Cortex of kidney (tissue), 1 donor: ENCODE data around the gene SETSIP.
"Not testable (repeated sequence)": the region's sequence is repeated elsewhere in the genome, so short reads cannot be mapped to it uniquely, and the experiment has no call there.

Source experiments
- DNase-seq: peaks from one replicate; lab custom pipeline; 2025; lab: John Stamatoyannopoulos, UW

The SETSIP gene, protein sequence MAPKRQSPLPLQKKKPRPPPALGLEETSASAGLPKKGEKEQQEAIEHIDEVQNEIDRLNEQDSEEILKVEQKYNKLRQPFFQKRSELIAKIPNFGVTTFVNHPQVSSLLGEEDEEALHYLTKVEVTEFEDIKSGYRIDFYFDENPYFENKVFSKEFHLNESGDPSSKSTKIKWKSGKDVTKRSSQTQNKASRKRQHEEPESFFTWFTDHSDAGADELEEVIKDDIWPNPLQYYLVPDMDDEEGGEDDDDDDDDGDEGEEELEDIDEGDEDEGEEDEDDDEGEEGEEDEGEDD

DNA sequence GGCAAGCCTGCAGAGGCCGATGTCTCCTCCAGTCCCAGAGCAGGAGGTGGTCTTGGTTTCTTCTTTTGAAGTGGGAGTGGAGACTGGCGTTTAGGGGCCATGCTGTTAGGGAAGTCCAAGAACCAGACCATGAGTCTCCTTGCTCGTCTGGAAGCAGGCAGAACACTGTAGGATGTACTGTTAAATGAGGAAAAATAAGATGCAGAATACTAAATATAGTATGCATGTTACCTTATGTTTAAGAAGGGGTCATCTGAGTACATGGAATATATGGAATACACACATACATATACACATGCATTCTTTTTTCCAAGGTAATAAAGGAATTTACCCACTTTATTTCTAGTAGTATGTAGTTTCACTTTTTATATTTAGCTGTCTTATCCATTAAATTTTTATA, at the start of gene SETSIP:
SETSIP (minus strand) TSS at position 101 of the 400 bp plus-strand sequence; CDS start at position 101, 0 bp downstream.
- DNase-seq: no peak

DNA sequence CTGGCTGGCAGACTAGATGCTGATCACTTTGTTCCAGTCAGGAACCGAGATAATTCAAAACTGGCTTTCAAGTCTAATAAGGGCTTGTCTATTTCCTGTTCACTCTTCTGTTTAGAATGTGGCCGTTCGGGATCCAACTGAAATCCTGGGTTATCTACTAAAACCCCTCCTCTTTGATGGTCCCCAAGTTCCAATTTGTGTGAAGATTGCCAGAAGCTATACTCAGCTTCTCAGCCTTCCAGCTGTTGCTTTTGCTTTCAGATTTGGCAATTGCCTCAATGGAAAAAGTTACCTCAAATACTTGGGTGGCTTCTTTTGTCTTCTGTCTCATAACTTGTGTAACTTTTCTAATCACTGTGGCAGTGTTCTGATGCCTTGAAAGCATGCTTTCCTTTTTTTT, 48.7 kb upstream of the SETSIP start:
- no peak for DNase-seq

DNA sequence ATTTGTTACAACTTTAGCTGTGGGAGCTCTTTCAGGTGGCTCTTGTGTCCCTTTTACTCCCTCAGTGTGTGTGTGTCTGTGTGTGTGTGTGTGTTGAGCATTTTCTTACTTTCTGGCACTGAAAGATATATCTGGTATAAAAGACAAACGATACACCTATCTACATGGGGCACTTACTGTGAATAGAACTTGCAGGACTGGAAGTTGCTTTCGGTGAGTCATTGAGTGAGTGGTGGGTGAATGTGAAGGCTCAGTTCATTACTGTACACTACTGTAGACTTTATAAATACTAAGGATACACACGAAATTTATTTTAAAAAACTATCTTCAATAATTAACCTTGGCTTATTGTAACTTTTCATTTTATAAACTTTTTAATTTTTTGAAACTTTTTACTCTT, 43.6 kb upstream of the SETSIP start:
- DNase-seq: no peak

DNA sequence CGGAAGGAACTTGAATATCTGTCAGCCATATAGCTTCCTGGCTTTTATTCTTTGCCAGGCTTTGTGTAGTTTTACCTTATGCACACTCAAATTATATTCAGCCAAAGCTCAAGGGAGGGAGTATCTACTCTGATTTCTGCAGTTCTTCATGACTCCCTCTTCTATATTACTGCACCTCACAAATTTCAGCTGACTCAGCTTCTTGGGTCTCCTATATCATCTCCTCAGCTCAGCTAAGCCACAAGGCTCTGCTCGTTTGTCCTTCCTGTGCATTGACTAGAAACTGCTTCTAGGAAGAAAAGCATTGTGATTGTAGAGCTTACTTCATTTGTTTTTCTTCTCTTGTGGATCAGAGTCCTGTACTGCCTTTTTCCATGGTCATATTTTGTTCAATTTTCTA, 42.3 kb upstream of the SETSIP start:
- no peak for DNase-seq

DNA sequence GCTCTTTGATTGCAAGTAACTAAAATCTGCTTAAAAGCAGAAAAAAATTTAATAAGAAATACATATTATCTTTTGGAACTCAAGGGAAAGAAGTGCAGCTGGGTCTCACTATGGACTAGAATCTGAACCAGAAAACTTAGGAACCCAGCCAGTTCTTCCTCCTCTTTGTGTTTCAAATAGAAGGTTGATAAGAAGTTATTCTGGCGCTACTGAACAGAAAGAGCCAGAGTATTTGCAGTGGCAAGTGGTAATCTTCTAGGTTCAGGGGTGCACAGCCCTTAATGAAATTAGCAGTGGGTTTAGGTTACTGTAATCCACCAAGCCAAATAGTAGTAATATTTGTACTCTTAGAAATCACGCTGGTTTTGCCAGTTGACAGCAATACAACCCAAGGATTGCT, 33.4 kb upstream of the SETSIP start:
- no peak for DNase-seq

DNA sequence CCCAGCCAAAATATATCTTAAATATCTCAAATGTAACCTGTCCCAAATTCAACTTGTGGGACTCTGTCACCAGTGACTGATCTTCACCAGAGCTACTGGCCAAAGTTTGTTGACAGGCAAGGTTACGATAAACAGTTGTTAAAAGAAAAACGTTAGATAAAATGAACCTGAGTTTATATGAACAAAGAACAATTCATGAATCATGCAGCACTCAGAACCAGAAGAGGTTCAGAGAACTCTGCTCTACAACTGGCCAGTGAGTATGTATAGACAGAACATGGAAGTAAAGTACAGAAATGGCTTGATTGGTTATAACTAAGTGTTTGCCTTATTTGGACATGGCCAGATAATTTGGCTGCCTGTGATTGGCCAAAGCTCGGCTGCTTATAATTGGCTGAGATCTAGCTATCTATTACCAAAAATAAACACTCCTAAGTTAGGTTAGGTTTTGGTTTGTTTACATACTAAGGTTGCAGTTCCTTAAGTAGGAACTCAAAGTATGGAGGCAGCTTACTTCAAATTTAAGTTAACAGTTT, 30.4 kb upstream of the SETSIP start:
- DNase-seq: no peak

DNA sequence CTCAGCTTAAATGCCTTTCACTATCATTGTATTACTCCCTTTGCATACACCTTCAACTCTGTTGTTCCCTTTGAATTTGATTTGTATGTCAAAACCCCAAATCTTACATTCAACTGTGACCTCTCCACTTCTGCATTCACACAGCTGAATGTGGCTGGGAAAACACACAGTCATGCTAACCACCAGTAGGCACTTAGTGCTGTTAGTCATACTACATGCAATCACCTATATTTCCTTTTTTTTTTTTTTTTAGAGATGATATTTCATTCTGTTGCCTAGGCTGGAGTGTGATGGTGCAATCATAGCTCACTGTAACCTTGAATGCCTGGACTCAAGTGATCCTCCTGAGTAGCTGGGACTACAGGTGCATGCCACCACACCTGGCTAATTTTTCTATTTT, 21.1 kb upstream of the SETSIP start:
- DNase-seq: no peak

DNA sequence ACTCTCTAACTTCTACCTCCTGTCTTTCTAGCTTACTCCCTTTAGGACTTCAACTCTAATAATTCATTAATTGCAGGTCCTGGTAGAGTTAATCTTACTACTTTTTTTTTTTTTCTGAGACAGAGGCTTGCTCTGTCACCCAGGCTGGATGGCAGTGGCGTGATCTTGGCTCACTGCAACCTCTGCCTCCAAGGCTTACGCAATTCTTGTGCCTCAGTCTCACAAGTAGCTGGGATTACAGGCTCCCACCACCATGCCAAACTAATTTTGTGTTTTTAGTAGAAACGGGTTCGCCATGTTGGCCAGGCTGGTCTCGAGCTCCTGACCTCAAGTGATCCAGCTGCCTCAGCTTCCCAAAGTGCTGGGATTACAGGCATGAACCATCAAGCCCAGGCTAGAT, 20.7 kb upstream of the SETSIP start:
- no peak for DNase-seq

DNA sequence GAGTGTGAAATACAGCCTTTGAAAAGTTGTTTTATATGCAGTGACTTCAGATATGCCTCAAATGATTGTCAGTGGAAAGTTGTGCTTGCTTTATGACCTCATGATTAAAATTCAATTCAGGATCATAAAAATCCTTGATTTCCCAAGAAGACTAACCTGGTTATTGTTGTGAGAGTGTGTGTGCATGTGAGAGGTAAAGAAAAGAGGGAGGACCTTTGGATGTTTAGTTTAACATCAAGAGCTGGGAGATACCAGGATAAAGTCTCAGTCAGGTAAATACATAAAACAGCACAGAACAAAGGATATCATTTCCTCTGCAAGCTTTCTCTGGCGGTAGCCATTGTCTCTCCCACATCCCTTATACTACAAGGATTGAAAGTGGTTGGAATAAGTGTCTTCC, 19.4 kb upstream of the SETSIP start:
- DNase-seq: no peak

DNA sequence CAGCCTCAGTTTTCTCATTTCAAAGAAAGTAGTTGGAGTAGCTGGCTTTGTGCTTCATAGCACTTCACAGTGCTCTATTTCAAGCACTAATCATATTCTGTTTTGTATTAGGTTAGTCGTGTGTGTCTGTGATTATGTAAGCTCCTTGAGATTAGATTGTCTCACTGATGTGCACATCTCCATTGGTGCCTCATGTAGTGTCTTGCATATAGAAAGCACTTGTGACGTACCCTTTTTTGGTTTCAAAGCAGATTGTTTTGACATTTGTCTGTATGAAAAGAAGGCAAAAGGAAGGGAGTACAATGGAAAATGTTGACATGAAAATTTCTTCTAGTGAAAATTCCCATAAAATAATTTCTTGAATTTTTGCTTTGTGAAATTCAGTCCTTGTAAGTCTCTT, 18.9 kb upstream of the SETSIP start:
- DNase-seq: no peak

DNA sequence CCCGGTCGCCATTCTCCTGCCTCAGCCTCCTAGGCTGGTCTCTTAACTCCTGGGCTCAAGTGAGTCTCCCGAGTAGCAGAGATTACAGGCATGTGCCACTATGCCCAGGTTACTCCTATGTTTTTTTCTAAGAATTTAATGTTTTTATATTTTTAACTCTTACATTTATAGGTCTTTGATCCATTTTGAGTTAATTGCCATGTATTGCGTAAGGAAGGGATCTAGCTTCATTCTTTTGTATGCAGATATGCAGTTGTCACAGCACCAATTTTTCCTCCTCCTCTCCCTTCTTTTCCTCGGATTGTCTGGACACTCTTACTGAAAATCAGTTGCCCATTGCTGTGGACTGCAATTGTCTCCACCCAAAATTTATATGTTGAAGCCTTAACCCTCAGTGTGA, 16.4 kb upstream of the SETSIP start:
- DNase-seq: no peak

DNA sequence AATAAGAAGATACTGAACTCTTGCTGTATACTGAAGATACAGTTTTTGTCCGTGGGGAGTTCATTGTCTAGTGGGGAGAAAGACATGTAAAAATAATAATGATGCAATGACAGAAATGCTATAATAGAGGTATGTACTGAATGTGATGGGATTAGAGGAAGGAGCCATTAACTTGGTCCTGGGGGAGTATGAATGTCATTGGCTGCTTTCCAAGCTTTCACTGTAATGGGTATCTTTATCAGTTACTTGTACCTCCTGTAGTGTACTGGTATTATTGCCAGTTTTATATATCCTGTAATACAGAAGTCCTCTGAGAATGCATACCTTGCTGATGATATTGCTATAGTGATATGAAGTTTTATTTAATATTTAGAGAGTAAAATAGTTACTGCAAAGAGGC, 12.3 kb upstream of the SETSIP start:
- DNase-seq: no peak

DNA sequence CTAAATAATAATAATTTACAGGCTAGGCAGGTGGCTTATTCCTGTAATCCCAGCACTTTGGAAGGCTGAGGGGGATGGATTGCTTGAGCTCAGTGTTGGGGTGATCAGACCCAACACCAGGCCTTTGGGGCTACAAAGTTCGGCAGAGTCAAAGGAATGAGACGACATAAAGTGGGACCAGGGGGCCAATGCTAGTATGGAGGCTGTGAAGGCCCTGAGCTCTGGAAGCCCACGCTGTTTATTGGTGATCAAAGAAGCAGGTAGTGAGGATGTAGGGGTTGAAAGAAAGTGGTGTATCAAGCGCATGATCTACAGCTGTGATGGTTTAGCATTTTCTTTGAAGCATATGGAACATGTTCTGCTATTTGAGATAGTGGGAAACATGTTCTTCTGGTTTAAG, 10.5 kb upstream of the SETSIP start:
- DNase-seq: no peak

DNA sequence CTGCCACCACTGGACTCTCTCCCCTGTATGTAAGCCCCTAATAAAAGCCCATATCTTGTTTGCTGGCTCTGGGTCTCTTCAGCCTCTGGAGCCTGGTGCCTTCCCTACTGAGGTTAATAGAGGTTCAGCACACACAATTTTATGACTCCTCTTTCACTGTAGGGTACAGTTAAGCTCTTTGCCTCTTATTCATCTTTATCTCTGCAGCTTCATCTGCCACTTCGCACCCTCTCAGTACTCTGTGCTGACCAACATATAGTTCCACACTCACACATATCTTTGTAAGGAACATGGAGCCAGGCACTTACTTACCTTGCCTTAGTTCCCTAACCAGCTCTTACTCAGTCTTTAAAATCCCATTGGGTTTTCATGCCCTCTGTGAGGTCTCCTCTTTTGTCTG, 9.4 kb upstream of the SETSIP start:
- DNase-seq: no peak

DNA sequence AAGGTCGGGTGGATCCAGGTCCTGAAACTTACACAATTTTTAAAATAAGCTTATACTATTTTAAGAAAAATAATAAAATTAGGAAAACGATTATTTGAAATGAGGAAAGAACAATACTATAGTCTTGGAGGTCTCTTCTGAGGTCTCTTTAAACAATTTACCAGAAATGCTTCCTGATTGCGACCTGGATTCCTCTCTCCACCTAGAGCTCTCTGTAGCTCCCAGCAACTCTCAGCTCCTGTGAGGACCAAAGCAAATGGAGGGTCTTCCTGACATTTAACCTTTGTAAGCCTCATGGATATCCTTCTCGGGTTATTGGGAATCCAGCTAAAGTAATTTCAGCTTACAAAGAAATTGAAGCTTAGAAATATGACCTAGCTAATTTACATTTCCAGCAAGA, 5.8 kb upstream of the SETSIP start:
- DNase-seq: no peak

DNA sequence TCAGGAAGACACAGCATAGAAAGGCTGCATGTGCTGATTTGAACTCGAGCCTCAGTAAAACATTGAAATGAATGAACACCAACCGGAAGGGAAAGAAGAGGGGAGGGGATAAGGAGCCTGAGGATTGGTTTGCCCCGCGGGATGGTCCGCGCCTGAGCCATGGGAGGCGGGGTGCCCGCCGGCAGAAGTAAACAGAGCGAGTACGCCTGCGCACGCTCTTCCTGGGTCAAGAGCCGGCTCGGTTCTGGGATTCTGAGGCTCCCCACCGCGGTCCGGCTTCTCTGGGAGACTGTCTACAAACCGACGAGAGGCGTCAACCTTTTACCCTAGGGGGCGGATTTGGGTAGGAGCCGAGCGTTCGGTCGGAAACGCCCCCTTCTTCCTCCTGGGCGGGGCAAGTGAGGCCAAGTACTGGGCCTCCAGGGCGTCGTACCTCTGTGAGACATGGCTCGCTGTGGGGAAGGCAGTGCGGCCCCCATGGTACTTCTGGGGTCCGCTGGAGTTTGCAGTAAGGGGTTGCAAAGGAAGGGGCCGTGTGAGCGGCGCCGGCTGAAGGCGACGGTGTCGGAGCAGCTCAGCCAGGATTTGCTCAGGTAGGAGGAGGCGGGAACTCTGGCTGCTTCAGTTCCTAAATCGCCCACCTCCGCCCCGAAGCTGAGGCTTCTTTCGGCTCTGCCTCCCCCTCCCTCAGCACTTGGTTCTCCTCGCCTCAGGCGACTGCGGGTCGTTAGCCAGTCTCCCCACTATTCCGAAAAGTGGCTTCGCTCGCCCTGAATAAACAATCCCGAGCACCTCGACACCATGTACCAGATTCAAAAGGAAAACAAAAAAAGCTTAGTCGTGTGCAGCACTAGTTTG, 5.1 kb upstream of the SETSIP start, which contains the start of gene BTBD8:
BTBD8 (plus strand) TSS at position 218 of the 858 bp plus-strand sequence; CDS start at position 445, 227 bp downstream.
- DNase-seq: no peak

DNA sequence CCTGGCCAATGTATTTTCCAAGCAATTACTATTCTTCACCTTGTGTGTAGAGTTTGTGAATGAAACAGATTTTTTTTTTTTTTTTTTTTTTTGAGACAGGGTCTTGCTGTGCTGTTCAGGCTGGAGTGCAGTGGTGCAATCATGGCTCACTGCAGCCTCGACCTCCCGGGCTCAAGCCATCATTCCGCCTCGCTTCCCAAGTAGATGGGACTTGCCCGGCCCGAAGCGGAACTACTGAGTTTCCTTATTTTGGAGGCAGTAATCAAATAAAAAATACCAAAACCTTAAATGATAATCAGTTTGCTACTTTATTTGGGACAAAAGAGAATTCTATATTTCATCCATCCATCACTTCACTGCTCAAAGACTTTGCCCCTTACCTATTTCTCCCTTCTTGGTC, 4.2 kb upstream of the SETSIP start:
- no peak for DNase-seq

DNA sequence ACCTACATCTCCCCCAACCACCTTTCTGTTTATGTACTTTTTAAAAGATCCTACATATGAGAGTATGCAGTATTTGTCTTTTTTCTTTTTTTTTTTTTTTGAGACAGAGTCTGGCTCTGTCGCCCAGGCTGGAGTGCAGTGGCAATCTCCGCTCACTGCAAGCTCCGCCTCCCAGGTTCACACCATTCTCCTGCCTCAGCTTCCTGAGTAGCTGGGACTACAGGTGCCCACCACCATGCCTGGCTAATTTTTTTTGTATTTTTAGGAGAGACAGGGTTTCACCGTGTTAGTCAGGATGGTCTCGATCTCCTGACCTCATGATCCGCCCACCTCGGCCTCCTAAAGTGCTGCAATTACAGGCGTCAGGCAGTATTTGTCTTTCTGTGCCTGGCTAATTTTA, 2.9 kb upstream of the SETSIP start:
- not testable (repeated sequence) for DNase-seq

DNA sequence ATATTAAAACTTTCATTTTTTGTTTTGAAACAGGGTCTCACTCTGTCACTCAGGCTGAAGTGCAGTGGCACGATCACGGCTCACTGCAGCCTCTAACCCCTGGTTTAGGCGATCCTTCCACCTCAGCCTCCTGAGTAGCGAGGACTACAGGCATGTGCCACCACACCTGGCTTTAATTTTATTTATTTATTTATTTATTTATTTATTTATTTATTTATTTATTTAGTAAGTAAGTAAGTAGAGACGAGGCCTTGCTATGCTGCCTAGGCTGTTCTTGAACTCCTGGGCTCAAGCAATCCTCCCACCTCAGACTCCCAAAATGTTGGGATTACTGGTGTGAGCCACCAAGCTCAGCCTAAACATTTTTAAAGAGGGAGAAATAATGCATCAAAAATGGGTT, 1.2 kb upstream of the SETSIP start:
- no peak for DNase-seq

DNA sequence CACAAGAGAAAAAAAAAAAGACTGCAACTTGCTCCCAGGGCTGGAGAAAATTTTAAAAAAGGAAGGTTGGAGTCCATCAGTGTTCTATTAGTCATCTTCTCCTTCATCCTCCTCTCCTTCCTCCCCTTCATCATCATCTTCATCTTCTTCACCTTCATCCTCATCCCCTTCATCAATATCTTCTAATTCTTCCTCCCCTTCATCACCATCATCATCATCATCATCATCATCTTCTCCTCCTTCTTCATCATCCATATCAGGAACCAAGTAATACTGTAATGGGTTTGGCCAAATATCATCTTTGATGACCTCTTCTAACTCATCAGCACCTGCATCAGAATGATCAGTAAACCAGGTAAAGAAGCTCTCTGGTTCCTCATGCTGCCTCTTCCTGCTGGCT, 765 bp downstream of the SETSIP start:
- not testable (repeated sequence) for DNase-seq

DNA sequence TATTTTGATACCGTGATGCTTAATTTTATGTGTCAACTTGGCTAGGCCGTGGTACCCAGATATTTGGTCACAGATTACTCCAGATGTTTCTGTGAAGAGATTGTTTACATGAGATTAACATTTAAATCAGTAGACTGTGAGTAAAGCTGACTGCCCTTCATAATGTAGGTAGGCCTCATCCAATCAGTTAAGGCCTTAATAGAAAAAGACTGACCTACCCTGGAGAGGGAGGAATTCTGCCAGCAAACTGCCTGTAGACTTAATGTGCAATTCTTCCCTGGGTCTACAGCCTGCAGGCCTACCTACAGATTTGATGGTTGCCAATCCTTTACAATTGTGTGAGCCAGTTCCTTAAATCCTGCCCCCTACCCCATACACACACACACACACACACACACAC, 4.3 kb downstream of the SETSIP start:
- no peak for DNase-seq

DNA sequence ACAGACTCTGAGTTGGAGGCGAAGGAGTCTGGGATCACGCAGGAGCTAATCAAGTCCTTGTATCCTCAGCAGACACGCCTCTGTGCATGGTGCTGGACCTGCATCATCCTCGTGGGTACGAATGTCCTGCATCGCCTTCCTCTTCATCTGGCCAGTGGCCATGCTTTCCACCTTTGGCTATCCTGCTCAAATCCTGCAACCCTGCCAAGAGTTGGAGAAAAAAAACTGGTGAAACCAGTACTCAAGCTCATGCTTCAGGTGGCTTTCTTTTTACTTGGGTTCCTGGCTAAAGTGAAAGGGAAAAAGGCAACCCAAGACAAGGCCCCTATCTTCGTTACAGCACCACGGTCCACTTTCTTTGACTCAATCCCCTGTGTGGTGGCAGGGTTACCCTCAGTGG, 8.9 kb downstream of the SETSIP start:
- no peak for DNase-seq

DNA sequence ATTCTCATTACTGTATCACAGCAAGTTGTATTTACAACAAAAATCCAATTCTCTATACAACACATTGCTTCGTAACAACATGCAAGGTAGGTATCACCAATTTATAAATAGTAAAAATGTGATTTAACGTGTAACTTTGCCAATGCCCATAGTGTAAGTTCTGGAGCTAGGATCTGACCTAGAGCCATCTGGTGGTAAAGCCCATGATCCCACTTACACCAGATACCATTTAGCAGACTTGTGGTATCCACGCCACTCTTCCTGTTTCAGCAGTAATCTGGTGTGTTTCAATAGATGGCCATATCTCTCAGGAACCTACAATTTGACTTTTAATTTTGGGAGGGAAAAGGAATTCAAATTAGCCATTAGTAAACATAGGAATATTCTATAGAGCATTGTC, 10.2 kb downstream of the SETSIP start:
- DNase-seq: no peak
